GM21390 (cell line): ENCODE measurements around the gene DLX1.

Experiments
- ATAC-seq: cut with Tn5 transposase; IDR thresholded peaks from one replicate; pipeline ENCODE4 v1.9.1; 2021; ENCODE audit not compliant: unreplicated experiment

Gene DLX1

DNA sequence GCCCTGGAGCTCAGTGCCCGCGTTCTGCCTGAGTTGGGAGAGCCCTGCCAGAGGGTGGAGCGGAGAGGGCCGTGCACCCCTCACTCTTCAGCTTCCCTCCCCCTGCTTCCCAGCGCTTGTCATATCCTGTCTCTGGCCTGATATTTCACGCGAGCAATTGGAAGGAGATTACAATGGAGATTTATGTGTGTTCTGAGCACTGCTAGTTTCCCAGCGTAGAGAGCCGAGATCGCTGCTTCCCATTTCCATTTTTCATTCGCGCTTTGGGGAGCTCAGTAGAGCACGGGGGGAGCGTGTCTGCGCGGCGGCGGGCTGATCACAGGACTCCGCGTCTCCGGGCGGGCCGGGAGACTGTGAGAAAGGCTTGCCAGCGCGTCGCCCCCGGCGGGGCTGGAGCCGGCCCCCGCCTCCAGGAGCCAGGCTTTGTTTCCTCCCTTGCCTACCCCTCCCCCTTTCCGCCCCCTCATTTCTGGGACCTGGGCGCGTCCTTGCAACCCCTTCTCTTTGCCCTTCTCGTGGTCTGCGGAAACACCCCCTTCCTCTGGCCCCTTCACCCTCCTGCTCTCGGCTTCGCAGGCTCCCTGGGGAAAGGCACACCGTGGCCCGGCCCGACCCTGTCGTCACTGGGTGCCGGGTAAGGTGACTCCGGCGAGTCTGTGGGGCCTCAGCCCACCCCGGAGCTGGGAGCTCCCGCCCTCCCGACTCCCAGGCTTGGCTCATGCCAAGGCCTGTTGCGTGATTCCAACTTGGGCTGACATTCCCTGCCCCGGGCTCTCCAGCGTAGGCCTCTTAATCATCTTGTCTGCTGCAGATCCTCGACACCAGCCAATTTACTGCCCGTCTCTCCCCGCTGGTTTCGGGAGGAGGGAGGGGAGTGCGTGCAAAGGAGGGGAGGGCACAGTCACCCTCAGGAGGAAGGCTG is 11.6 kb downstream of the DLX1 start:
- ATAC-seq: no peak

DNA sequence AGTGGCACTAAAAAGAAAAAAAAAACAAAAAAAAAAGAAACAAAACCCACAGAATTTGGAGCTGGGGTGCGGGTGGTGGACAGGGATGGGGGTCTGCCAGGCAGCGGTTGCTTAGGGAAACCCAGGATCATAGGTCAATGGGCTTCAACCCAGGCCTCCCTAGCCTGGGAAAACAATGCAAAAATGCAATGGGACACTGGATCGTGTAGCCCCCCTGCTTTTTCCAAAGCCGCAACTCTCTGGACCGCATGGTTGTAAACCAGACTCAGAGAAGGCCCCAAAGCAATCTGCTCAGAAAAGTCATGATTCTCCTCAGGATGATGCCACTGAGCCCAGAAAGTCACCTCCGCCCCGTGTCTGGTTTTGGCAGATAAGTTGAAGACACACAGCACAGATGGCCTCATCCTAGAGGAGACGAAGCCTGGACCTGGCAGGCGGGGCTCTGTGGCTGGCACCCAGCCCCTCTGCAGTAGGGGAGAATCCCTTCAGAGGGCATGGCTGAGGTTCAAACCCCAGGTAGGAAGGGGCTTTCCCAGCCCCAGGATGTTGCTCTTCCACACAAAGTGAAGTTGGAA is 12.3 kb downstream of the DLX1 start:
- ATAC-seq: no peak

DNA sequence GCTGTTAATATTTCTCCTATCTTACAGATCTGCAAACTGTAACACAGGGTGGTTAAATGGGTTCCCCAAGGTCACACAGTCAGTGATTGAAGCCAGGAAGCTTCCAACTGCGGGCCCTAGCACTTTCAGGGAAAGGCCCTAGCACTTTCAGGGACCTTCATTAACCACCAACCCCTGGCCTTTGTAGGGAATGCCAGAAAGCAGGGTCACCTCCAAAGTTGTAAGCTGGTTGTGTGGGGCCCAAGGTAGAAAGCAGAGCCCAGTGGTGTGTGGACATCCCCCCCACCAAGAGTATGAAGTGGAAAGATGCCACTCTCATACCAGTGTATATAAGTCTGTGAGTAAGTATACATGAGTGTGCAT is 13.0 kb downstream of the DLX1 start:
- ATAC-seq: no peak

DNA sequence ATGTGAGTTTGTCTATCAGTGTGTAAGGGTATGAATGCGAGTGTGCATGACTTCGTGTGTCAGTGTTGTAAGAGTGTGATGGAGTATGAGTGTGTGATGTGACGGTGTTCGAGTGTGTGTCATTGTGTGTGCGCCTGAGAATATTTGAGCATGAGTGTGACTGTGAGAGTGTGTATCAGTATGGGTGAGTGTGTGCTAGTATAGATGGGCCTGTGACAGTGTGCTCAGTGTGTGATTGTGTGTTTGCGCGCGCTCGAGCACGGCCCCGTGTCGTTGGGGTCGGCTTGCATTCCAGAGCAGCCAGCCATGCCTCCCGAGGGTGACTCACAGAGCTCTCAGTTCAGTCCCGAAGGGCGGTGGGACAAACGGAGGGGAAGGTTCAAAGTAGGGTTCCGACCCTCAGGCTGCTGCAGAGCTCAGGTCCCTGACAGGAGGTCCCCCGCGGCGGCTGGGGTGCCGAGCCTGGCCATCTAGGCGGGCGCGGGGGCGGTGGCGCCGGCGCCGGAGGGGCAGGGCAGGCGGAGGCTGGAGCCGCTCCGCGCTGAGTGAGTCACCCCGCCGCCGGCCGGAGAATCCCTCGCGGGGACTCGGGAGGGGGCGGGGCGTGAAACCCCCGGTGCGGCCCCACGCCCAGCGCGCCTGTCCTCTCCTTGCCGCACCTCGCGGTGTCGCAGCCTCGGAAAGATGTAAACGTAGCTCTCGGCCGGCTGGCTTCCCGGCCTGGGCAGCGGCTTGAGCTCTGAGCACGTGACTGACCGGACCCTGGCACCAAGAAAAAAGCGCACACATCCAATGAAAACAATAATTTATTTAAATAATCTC is 13.6 kb downstream of the DLX1 start:
- ATAC-seq: no peak

DNA sequence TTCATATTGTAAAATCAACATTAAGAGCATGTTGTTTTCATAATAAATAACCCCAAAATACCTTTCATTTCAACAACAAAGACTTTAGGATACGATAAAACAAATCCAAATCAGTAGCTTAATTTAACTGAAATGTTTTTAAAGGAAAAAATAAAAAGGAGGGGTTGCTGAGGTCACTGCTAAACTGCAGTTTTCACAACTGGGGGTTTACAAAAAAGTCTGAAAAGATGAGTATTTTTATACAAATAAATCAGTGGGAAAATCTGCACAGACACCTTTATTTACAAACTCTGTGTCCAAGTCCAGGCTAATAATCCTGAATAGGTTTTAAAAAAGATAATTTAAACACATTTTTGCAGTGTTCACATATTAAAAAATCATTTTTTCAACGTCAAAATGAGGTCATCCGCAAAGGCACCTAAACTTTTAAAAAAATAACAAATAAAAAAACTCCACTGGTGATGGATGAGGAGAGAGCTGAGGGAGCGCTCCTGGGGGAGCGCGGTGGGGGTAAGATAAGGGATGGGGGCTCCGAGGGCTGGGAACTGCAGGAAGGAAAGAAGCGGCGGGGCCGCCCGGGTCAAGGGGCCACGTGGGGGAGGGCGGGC is 14.3 kb downstream of the DLX1 start:
- no peak for ATAC-seq

DNA sequence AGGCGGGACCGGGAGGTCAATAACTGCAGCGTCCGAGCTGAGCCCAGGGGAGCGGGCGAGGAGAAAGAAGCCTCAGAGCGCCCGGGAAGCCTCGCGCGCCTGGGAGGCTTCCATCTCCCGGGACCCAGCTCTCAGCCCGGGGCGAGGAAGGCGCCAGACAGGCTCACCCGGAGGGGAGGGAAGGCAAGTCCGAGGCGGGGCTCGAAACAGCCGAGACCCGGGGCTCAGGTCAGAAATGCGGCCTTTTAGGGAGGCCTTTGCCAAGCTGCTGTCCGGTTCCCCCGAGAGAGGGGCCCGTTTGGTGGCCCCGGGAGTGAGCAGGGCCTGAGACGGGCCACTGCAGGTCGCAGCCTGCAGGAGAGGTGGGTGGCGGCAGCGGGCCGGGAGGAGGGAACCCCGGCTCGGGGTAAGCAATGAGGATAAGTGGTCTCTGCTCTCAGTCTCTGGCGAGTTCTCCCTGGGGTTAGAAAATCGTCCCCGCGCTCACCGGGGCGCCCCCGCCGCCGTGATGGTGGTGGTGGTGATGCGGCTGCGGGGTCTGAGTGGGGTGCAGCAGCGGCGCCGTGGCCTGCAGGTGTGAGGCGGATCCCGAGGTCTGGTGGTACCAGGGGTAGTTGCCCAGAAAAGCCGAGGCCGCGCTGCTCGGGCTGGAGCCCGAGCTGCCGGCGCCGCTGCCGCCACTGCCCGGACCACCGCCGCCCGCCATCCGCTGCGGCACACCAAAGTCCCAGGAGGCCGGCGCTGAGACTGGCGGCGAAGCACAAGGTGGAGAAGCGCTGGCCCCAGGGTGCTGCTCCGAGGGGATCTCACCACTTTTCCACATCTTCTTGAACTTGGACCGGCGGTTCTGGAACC is 15.0 kb downstream of the DLX1 start:
- no peak for ATAC-seq

DNA sequence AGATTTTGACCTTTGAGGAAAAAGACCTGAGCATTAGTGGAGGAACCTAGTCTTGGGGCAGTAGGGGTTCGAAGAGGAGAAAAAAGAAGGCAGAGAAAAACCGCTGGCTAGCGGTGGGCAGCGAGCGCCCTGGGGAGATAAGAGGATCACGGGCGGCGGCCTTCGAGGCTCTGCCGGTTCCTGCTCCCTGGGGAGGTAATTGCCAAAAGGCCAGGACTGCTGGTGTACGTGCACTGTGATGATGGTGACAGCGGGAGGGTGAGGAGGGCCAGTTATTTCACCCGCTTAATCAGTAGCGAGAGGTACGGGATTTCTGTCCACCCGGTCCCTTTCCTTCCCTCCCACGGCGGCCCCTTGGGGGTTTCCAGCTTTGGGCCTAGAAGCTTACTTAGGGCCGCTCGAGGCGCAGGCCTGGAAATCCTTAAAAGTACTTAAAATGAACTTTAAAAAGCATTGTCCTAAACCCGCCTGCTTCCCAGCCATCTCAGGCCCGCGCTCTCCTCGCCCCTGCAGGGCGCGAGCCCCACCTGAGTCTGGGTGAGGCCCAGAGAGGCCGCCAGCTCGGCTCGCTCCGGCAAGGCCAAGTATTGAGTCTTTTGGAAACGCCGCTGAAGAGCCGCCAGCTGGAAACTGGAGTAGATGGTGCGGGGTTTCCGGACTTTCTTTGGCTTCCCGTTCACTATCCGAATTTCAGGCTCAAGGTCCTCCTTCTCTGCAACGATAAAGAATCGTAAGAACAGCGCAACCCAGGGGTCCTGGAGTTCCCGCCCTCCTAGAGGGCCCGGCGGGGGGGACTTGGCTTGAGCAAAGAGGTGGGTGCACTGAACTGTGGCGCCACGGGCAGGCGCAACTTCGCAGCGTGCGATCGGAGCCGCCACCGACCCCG is 15.9 kb downstream of the DLX1 start:
- ATAC-seq: no peak

DNA sequence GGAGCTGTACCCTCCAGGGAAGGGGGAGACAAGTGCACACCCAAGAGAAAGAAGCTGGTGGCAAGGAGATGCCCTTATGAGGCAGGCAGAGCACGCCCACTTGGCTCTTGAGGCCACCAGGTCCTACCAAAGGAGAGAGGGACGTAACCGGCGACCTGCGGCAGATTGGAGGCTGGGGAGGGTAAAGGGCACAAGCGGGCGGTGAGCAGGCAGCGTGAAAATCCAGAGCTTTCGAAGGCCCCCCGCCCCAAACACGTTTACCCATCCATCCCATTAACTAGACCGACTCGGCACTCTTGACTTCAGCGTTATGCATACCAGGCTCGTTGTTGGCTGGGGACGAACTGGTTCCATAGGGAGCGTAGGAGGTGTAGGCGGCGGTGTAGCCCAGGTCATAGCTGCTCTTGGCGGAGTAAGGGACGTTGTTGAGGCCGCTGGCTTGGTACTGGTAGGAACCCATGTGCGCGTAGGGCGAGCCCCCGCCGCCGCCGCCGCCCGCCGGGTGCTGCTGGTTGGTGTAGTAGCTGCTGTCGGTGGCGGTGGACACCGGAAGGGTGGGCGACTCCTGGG is 16.6 kb downstream of the DLX1 start:
- no peak for ATAC-seq

DNA sequence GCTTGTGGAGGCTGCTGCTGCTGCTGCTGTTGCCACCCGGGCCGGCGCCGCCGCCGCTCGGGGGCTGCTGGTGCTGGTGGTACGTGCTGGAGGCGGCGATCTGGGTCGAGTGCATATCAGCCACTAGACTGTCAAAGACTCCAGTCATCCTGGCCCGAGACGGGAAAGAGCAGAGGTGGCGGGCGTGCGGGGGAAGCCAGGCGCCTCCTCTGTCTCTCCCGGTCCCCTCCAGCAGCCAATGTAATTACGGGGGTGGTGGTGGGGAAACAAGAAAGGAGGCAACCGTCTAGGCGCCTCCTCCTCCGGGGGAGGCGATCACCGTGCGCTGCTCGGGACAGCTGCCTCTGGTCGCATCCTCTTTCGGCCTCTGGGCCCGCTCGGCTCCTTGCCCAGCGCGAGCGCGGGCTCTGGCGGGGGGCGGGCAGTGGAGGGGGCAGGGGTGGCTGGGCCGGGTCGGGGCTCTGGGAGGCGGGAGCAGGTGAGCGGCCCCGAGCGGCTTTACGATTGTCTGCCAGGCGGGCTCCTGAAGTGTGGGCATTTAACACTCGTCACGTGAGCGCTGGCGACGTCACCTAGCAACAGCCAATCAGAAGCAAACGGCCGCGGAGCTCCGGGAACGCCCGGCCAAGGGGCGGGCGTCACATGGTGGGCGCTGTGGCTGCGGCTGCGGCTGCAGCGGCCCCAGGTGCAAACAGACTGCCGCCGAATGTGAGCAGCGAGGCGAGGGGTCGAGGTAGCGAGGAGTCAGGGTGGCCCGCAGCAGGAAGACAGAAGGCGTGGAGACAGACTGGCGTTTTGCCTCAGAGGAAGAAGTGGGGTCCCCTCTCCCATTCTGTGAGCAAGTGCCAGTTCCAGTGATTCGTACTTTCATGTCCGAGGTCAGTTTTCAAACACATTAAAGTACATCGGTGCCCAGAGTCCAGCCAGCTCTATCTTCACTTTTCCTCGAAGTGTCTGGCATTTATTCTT is 17.4 kb downstream of the DLX1 start, which contains the start of gene DLX2:
Gene DLX2 (minus strand): TSS at position 510 of the 969 bp plus-strand sequence. CDS start 362 bp downstream, at position 148.
- peak; percentile 76 for ATAC-seq

DNA sequence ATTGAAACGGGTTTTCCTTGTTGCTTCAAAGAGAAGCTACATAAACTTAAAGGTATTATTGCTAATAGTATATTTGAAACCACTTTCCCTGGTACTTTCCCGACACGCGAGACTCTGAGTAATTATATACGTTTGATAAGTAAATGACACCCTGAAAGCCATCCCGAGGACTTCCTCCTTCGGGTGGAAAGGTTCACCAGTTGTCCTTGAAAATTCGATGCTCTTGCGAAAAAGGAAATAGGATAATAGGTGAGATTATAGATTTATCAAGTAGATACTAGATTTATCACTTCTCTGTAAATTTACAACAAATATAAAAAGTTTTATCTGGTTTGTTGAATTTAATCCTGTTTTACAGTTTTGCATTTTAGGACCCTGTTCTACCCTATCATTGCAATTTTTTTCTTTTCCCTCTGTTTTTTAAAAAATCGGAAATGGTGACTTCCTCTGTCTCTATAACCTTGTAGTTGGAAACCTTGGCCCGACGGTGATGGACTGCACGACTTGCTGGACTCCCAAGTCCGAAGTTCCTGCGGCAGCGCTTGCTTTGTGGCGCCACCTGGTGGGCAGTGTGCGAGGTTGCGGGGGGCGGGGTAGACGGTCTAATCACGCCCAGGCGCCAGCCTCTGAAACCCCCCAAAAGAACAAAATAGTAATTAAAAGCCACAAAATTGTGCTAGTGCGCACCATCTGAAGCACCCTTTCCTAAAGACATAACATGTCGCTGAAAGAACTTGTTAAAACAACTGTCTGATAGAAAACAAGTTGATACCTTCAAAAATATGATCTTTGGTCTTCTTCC is 18.4 kb downstream of the DLX1 start:
- no peak for ATAC-seq

DNA sequence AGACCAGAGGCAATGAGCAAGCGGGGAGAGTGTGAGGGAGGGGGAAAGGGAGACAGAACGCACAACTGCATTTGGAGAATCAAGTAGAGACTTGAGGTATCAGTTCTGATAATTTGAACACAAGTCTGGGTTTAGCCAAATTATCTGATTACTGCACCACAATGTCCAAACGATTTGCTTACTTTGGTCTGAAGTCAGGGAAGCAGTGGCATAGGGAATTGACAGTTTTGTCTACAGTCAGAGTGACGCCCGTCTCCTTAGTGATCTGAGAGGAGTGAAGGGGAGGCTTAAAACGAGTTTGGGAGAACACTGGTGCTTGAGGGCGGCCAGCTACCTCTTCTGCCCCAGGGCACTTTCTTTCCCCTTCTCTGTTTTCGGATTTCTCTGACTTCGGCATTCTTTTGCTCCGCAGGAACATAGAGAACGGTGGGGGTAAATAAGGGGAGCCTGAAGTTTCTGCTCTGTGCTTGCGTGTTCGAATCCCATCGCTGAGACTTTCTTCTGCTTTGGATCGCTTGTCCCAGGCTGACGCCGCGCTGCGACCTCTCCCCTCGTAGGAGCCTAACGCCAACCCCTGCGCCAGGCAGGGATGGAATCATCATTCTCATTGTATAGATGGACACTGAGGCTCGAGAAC is 20.3 kb downstream of the DLX1 start:
- ATAC-seq: no peak

DNA sequence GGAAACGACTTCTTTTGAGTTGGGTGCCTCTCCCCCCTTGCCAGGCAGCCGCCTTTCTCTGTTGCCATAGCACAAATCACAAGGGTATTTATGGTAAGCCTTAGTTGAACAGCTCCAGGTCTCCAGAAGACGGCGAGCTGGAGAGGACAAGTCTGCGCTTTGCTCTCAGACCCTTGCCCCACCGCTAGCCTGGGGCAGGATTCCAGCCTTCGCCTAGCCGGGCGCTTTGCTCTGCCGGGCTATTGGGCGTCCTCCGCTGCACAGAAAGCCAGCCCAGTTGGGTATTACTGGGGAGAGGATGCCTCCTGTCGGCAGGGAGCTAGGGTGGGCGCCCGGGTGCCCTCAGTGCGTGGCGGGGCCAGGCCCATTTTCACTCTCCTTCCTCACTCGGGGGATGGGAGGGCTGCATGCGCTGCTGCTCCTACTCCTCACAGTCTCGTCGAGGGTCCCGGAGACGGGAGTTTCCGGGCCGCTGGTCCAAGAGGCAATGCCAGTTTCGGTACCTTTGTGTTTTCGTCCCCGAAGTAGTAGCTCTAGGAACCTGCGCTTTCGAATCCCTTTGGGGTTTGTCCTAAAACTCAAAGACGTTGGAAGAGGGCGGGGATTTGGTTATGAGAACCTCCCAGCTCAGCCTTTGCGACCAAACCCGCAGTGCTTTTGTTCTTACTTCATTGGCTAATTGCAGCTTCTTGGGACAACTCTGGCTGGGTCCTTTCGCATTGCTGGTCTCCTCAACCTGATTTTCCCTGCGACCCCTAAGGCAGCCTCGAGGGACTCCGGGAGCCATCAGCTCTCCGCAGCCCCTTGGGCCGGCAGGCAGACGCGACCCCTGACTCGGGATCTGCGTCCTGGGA is 21.0 kb downstream of the DLX1 start:
- ATAC-seq: no peak

DNA sequence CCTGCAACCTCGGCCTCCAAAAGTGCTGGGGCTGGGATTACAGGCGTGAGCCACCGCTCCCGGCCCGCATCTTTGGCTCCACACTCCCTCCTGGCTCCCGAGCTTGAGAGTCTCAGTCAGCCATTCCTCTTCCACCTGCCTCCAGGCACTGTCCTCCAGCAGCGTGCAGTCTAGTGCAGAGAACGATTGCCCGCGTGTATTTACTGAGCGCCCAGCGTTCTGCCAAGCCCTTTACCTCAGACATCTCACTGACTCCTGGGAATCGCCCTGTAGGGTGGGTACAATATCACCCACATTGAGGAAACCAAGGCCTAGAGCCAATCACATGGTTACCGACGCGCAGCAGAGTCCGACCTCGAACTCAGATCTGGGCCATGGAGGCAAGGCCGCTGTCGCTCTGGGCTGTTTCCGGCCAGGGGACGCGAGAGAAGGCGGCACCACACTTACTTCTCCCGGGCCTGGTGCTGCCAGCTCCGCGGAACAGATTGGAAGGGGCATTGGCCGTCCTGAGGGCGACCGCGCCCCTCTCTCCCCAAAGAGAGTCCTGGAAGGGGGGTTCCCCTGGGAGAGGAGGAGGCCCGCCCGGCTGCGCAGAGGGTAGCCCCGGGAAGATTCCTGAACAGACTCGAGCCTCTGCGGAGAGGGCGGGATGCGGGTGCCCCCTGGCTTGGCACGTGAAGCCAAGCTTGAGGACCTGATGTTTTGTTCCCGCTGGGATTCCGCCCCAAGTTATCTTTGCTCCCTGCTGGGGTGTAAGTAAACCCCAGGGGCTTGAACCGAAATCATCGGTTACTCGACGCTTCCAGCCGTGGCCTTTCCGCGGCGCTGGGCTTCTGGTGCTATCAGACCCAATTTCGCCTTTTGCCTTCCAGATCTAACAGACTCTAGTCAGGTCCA is 22.6 kb downstream of the DLX1 start:
- ATAC-seq: no peak

DNA sequence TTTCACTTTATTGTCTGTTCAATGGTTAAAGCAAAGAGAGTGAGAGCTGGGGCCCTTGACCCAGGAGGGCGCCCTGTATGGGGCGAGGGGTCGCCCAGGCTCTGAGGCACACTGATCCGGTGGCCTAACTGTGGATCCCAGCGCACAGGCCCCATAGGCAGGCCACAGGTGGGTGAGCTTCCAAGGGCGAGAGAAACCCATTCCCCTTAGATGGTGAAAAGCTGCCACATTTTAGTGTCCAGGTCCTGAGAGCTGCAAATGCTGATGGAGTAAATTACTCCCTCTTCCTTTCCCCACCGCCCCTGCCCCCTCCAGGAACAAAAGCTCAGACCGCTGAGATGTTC is 23.3 kb downstream of the DLX1 start:
- no peak for ATAC-seq
